Body of pancreas (tissue), 4 donors: Measurements from ENCODE around the gene KLF15.

ENCODE experiments used
- POLR2A ChIP-seq, 3 donors: fragments of 450-650 bp; IDR thresholded peaks; one replicate each; pipeline ENCODE4 v1.6.1; 2016; ENCODE audit warnings: antibody characterized with exemption in 3 of 3, mild to moderate bottlenecking in 2 of 3
- TF ChIP-seq, protein P1 (sequence below), 7 experiments: fragments of 450-650 bp in 4 of 7; fragments of 200-600 bp in 3 of 7; sonication (generic) in 3 of 7; IDR thresholded peaks; one replicate each; pipeline ENCODE4 v1.5.1; 2016 to 2019; ENCODE audit warnings: antibody characterized with exemption in 7 of 7

DNA sequence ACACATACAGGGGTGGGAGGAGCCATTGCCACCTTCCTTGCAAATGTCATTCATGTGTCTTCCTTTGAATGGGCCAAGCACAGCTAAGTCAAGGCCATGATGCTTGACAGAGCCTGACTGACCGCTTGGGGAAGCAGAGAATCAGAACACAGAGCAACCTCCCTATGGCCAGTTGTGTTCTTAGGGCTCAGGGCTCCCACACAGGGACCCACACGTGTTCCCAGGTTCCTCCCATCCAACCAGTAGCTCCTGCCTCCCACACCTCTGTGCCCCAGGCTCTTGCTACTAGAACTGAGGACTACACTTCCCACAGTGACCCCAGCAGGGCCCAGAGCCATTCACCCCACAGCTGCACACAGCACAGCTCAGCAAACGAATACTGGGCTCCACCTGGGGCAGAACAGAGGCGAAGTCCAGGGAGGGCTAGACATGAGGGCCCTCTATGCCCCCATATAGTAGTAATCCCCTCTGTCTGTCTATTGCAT lies 42.9 kb downstream of the KLF15 start:
- TF ChIP-seq, protein P1, sequence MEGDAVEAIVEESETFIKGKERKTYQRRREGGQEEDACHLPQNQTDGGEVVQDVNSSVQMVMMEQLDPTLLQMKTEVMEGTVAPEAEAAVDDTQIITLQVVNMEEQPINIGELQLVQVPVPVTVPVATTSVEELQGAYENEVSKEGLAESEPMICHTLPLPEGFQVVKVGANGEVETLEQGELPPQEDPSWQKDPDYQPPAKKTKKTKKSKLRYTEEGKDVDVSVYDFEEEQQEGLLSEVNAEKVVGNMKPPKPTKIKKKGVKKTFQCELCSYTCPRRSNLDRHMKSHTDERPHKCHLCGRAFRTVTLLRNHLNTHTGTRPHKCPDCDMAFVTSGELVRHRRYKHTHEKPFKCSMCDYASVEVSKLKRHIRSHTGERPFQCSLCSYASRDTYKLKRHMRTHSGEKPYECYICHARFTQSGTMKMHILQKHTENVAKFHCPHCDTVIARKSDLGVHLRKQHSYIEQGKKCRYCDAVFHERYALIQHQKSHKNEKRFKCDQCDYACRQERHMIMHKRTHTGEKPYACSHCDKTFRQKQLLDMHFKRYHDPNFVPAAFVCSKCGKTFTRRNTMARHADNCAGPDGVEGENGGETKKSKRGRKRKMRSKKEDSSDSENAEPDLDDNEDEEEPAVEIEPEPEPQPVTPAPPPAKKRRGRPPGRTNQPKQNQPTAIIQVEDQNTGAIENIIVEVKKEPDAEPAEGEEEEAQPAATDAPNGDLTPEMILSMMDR (IDR thresholded peaks at IDR 0.05): no peak
- no peak for TF ChIP-seq POLR2A (IDR thresholded peaks at IDR 0.05)
